Lower leg skin (tissue), 4 donors: Measurements from ENCODE around the gene FANK1. TPM values are rescaled to one million over a fixed set of nuclear protein-coding genes. Genes with fewer than 3 reads are reported as not detected.

ENCODE experiments used
- DNase-seq, 2 donors: peaks; one replicate each; pipeline ENCODE4 v3.0.0-alpha.2; 2019; ENCODE audit warnings: low spot score in 2 of 2
- H3K4me3 ChIP-seq: fragments of 200-600 bp; sonication (generic); 2 replicates; pipeline ENCODE4 v1.5.1; 2017; ENCODE audit warnings: mild to moderate bottlenecking, low read depth; ENCODE audit not compliant: poor library complexity, severe bottlenecking
- CTCF ChIP-seq, 3 donors: fragments of 450-650 bp; IDR thresholded peaks; one replicate each; pipeline ENCODE4 v1.5.1; 2016; ENCODE audit warnings: antibody characterized with exemption in 3 of 3, mild to moderate bottlenecking in 3 of 3, moderate library complexity in 2 of 3
- POLR2A ChIP-seq, 2 donors: fragments of 450-650 bp; IDR thresholded peaks; one replicate each; pipeline ENCODE4 v1.6.1; 2016 to 2017; ENCODE audit warnings: antibody characterized with exemption in 2 of 2, mild to moderate bottlenecking in 1 of 2, moderate library complexity in 1 of 2
- WGBS, 2 donors: methylation state at CpG; one replicate each; pipeline ENCODE4 v1.1.5; 2018; 5-methylcytosine and 5-hydroxymethylcytosine counted together
- intact Hi-C: fragments of 100-400 bp; cut with DNase I; formaldehyde crosslinking; loops from one replicate; pipeline ENCODE4 v1.15.0; 2023; ENCODE audit warnings: low total_unique reads
- total RNA-seq, 4 donors: library from RNA; depleted of rRNA; stranded (reverse); fragments of >200 nt; gene quantifications; one replicate each; pipeline ENCODE4 v1.1.0, GENCODE V29; 2016

Gene FANK1
- total RNA-seq, 4 donors from 2014 or later = 3.0 to 7.8 (median 4.3) TPM

GRCh38 chr10:125936331-125936730 is 40.0 kb downstream of the FANK1 start:
- DNase-seq = no peak
- intact Hi-C loops = no loop called here
- H3K4me3 ChIP-seq = no peak overlapping the region
- no peak for TF ChIP-seq POLR2A (IDR thresholded peaks at IDR 0.05)
- no peak for TF ChIP-seq CTCF (IDR thresholded peaks at IDR 0.05)
- WGBS, 2 donors = 77% methylated on average over 2 of the region's 2 CpGs

GRCh38 chr10:125940515-125940914 is 44.2 kb downstream of the FANK1 start:
- DNase-seq = no peak
- 81 to 85% methylated on average over 13 of the region's 13 CpGs for WGBS, 2 donors
- TF ChIP-seq CTCF (IDR thresholded peaks at IDR 0.05) (no peak), POLR2A (IDR thresholded peaks at IDR 0.05) (no peak)
- H3K4me3 ChIP-seq = no peak overlapping the region
- intact Hi-C loops = no loop called here

- intact Hi-C loops = no loop called here
- TF ChIP-seq POLR2A (IDR thresholded peaks at IDR 0.05) (no peak), CTCF (IDR thresholded peaks at IDR 0.05) (no peak)
- no peak overlapping the region for H3K4me3 ChIP-seq
- no peak for DNase-seq
- 79 to 88% methylated on average over 1 of the region's 1 CpG for WGBS, 2 donors
Measured at GRCh38 chr10:125951290-125951689, 54.9 kb downstream of the FANK1 start.

DNA sequence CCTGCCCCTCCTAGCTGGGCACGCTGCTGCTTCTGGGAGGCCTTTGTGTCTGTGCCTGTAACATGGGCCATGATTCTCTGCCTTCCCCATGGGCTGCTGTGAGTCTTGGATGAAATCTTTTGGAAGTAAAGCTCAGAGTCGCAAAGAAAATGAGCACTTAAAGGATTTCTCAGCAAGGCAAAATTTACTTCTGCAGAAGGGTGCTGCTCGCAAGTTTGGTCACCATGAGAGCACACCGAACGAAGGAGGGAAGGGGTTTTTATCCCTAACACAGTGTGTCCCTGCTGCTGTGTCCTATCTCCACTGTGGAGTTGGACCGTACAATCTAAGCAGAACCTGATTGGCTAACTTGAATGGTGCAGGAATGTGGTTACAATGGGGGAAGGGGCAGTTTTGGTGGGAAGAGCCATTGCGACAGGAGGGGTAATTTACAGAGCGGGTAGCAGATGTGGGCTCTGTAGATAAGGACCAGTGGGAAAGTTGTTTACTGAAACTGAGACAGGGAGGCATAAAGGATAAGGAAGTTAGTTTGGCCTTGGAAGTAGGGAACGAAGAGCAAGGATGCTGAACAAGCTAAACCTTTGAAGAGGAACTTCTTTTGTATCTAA is 57.5 kb downstream of the FANK1 start:
- TF ChIP-seq POLR2A (IDR thresholded peaks at IDR 0.05) = no peak
- TF ChIP-seq CTCF (IDR thresholded peaks at IDR 0.05) = no peak
- H3K4me3 ChIP-seq = no peak overlapping the region
- intact Hi-C loops = no loop called here
- DNase-seq = no peak
- WGBS, 2 donors = 94% methylated on average over 9 of the region's 9 CpGs

- DNase-seq = no peak
- WGBS, 2 donors = 41 to 44% methylated on average over 3 of the region's 3 CpGs
- TF ChIP-seq POLR2A (IDR thresholded peaks at IDR 0.05) (no peak), CTCF (IDR thresholded peaks at IDR 0.05) (no peak)
- intact Hi-C loops = no loop called here
- no peak overlapping the region for H3K4me3 ChIP-seq
Measured at GRCh38 chr10:125955766-125956165, 59.4 kb downstream of the FANK1 start.

- 71 to 91% methylated on average over 1 of the region's 1 CpG for WGBS, 2 donors
- no peak for DNase-seq
- no peak overlapping the region for H3K4me3 ChIP-seq
- TF ChIP-seq CTCF (IDR thresholded peaks at IDR 0.05) = no peak
- no peak for TF ChIP-seq POLR2A (IDR thresholded peaks at IDR 0.05)
- intact Hi-C loops = no loop called here
Measured at GRCh38 chr10:125961743-125962142, 65.4 kb downstream of the FANK1 start.
